Right atrium auricular region (tissue), 2 donors: ENCODE data around the gene TMEM233. TPM values are rescaled to one million over a fixed set of nuclear protein-coding genes. Genes with fewer than 3 reads are reported as not detected.

ENCODE experiments used
- DNase-seq: peaks from one replicate; pipeline ENCODE4 v3.0.0-alpha.2; 2019; ENCODE audit warnings: low spot score
- H3K27ac ChIP-seq, 2 donors: fragments of 200-600 bp; sonication (generic); 1 replicate in 1 of 2; 2 replicates in 1 of 2; pipeline ENCODE4 v1.5.1; 2016 to 2019
- H3K27me3 ChIP-seq, 2 donors: fragments of 200-600 bp; sonication (generic); one replicate each; pipeline versions ENCODE4 v1.5.1 to v1.6.0; 2017 to 2019
- H3K36me3 ChIP-seq: fragments of 200-600 bp; sonication (generic); one replicate; pipeline ENCODE4 v1.5.1; 2016
- H3K4me1 ChIP-seq, 2 donors: fragments of 200-600 bp; sonication (generic); one replicate each; pipeline versions ENCODE4 v1.5.1 to v1.6.0; 2017 to 2019
- H3K4me3 ChIP-seq, 2 donors: fragments of 200-600 bp; sonication (generic); 1 replicate in 1 of 2; 2 replicates in 1 of 2; pipeline ENCODE4 v1.5.1; 2017 to 2019; ENCODE audit warnings: mild to moderate bottlenecking in 1 of 2, moderate library complexity in 1 of 2
- H3K9me3 ChIP-seq, 2 donors: fragments of 200-600 bp; sonication (generic); one replicate each; pipeline ENCODE4 v1.5.1; 2019
- CTCF ChIP-seq, 2 donors: fragments of 200-600 bp; sonication (generic); IDR thresholded peaks; one replicate each; pipeline ENCODE4 v1.5.1; 2019; ENCODE audit warnings: antibody characterized with exemption in 2 of 2
- total RNA-seq, 2 donors: library from RNA; depleted of rRNA; stranded (reverse); fragments of >200 nt; gene quantifications; one replicate each; pipeline ENCODE4 v1.1.0, GENCODE V29; 2016

The TMEM233 gene
- total RNA-seq, 2 donors from 2014 or later, result 0.11 to 0.28 TPM

- no peak for DNase-seq
- H3K9me3 ChIP-seq, result no peaks in the 10 kb centered on the region
- H3K4me3 ChIP-seq, result no peak overlapping the region
- no peak overlapping the region for H3K27ac ChIP-seq
- H3K36me3 ChIP-seq, result no peaks in the 10 kb centered on the region
- no peaks in the 10 kb centered on the region for H3K27me3 ChIP-seq
- H3K4me1 ChIP-seq, result peaks cover 0 to 28% of the 10 kb centered on the region in 2 donors
- no peak for TF ChIP-seq CTCF (IDR thresholded peaks at IDR 0.05)
Observed at GRCh38 chr12:119598159-119598558, 4.6 kb downstream of the TMEM233 start.

- DNase-seq, result no peak
- H3K27me3 ChIP-seq, result no peaks in the 10 kb centered on the region
- no peak overlapping the region for H3K4me3 ChIP-seq
- no peak for TF ChIP-seq CTCF (IDR thresholded peaks at IDR 0.05)
- no peak overlapping the region for H3K27ac ChIP-seq
- no peaks in the 10 kb centered on the region for H3K4me1 ChIP-seq
- no peaks in the 10 kb centered on the region for H3K9me3 ChIP-seq
- no peaks in the 10 kb centered on the region for H3K36me3 ChIP-seq
Observed at GRCh38 chr12:119601877-119602733, 8.5 kb downstream of the TMEM233 start.

- DNase-seq, result no peak
- Histone ChIP-seq H3K27me3 (no peaks in the 10 kb centered on the region), H3K27ac (no peak overlapping the region), H3K4me1 (no peaks in the 10 kb centered on the region), H3K9me3 (no peaks in the 10 kb centered on the region), H3K36me3 (no peaks in the 10 kb centered on the region), H3K4me3 (no peak overlapping the region)
- TF ChIP-seq CTCF (IDR thresholded peaks at IDR 0.05), result no peak
Observed at GRCh38 chr12:119602734-119603094, 9.1 kb downstream of the TMEM233 start.

GRCh38 chr12:119603767-119604166 lies 10.2 kb downstream of the TMEM233 start:
- no peak for DNase-seq
- TF ChIP-seq CTCF (IDR thresholded peaks at IDR 0.05), result no peak
- Histone ChIP-seq H3K4me3 (no peak overlapping the region), H3K36me3 (no peaks in the 10 kb centered on the region), H3K27ac (no peak overlapping the region), H3K4me1 (no peaks in the 10 kb centered on the region), H3K9me3 (no peaks in the 10 kb centered on the region), H3K27me3 (no peaks in the 10 kb centered on the region)

DNA sequence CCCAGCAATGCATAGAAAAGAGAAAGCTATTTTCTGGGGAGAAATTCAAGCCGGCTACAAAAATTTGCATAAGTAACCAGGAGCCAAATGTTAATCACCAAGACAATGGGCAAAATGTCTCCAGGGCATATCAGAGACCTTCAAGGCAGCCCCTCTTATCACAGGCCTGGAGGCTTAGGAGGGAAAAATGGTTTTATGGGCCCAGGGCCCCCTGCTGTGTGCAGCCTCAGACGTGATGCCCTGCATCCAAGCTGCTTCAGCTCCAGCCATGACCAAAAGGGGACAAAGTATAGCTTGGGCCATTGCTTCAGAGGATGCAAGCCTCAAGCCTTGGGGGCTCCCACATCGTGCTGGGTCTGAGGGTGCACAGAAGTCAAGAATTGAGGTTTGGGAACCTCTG lies 15.8 kb downstream of the TMEM233 start:
- no peak for DNase-seq
- H3K9me3 ChIP-seq, result no peaks in the 10 kb centered on the region
- no peak overlapping the region for H3K27ac ChIP-seq
- H3K4me3 ChIP-seq, result no peak overlapping the region
- no peak for TF ChIP-seq CTCF (IDR thresholded peaks at IDR 0.05)
- no peaks in the 10 kb centered on the region for H3K36me3 ChIP-seq
- no peaks in the 10 kb centered on the region for H3K4me1 ChIP-seq
- no peaks in the 10 kb centered on the region for H3K27me3 ChIP-seq
